Activated CD4-positive, alpha-beta T cell treated with anti-CD3 and anti-CD28 coated beads, Interleukin-2, amount 50 U/mL, for 1 hour (primary cell): Measurements from ENCODE around the gene CMTM5.
A peak's percentile ranks its signal among the peaks of the same experiment; 100 is the strongest.

Experiments used
- DNase-seq: peaks from one replicate; pipeline ENCODE4 v3.0.0-alpha.2; 2020

Gene CMTM5

GRCh38 chr14:23376482-23377197, at the start of gene CMTM5:
Gene CMTM5 (plus strand): TSS chr14:23377046. CDS start chr14:23377252, 206 bp downstream.
- DNase-seq: no peak

- DNase-seq: peak; percentile 58
Measured at GRCh38 chr14:23327947-23328744, 48.7 kb upstream of the CMTM5 start.

- no peak for DNase-seq
Measured at GRCh38 chr14:23335623-23336022, 41.2 kb upstream of the CMTM5 start.

- DNase-seq: no peak
Measured at GRCh38 chr14:23339506-23340268, 37.2 kb upstream of the CMTM5 start.

- DNase-seq: no peak
Measured at GRCh38 chr14:23344481-23344880, 32.4 kb upstream of the CMTM5 start.

- DNase-seq: no peak
Measured at GRCh38 chr14:23345987-23346692, 30.7 kb upstream of the CMTM5 start.

- no peak for DNase-seq
Measured at GRCh38 chr14:23346693-23347405, 30.0 kb upstream of the CMTM5 start.

- no peak for DNase-seq
Measured at GRCh38 chr14:23347406-23348296, 29.2 kb upstream of the CMTM5 start.

GRCh38 chr14:23348297-23348655, 28.6 kb upstream of the CMTM5 start:
- DNase-seq: no peak

- no peak for DNase-seq
Measured at GRCh38 chr14:23349156-23349845, 27.5 kb upstream of the CMTM5 start.

GRCh38 chr14:23351681-23352505, 25.0 kb upstream of the CMTM5 start:
- no peak for DNase-seq

GRCh38 chr14:23352506-23353432, 24.1 kb upstream of the CMTM5 start, which contains the start of gene SLC22A17:
Gene SLC22A17 (minus strand): TSS chr14:23352887.
- peak; percentile 63 for DNase-seq

- no peak for DNase-seq
Measured at GRCh38 chr14:23353433-23353780, 23.4 kb upstream of the CMTM5 start.

GRCh38 chr14:23354990-23355389, 21.9 kb upstream of the CMTM5 start:
- no peak for DNase-seq

- no peak for DNase-seq
Measured at GRCh38 chr14:23355871-23356435, 20.9 kb upstream of the CMTM5 start.

GRCh38 chr14:23356662-23357061, 20.2 kb upstream of the CMTM5 start:
- no peak for DNase-seq

GRCh38 chr14:23357261-23357660, 19.6 kb upstream of the CMTM5 start:
- DNase-seq: no peak

- DNase-seq: no peak
Measured at GRCh38 chr14:23358042-23358441, 18.8 kb upstream of the CMTM5 start.
